Ishikawa (cell line): ENCODE measurements around the gene NMNAT3.

Experiments
- CEBPB ChIP-seq: IDR thresholded peaks from 2 replicates; pipeline ENCODE4 v1.6.1; 2012
- CREB1 ChIP-seq: IDR thresholded peaks from 2 replicates; pipeline ENCODE4 v1.6.1; 2012; ENCODE audit warnings: low read depth
- EGR1 ChIP-seq: IDR thresholded peaks from 2 replicates; pipeline ENCODE4 v1.6.1; 2012
- EP300 ChIP-seq: IDR thresholded peaks from 2 replicates; pipeline ENCODE4 v1.6.1; 2012; ENCODE audit warnings: borderline replicate concordance
- FOXM1 ChIP-seq: IDR thresholded peaks from 2 replicates; pipeline ENCODE4 v1.6.1; 2012; ENCODE audit warnings: low read depth, borderline replicate concordance
- NFIC ChIP-seq: IDR thresholded peaks from 2 replicates; pipeline ENCODE4 v1.6.1; 2012
- RAD21 ChIP-seq: IDR thresholded peaks from 2 replicates; pipeline ENCODE4 v1.6.1; 2012; ENCODE audit warnings: low read depth
- TAF1 ChIP-seq: IDR thresholded peaks from 2 replicates; pipeline ENCODE4 v1.6.1; 2012; ENCODE audit warnings: low read depth, mild to moderate bottlenecking
- TCF12 ChIP-seq: IDR thresholded peaks from 2 replicates; pipeline ENCODE4 v1.6.1; 2012; ENCODE audit warnings: low read depth
- TEAD4 ChIP-seq: IDR thresholded peaks from 2 replicates; pipeline ENCODE4 v1.6.1; 2012
- USF1 ChIP-seq: IDR thresholded peaks from 2 replicates; pipeline ENCODE4 v1.6.1; 2012
- YY1 ChIP-seq: IDR thresholded peaks from 2 replicates; pipeline ENCODE4 v1.6.1; 2012; ENCODE audit warnings: low read depth
- ZBTB7A ChIP-seq: IDR thresholded peaks from 2 replicates; pipeline ENCODE4 v1.6.1; 2012; ENCODE audit warnings: low read depth
- TF ChIP-seq, protein P1 (sequence below): IDR thresholded peaks from 2 replicates; pipeline ENCODE4 v1.6.1; 2012
- TF ChIP-seq, protein P2 (sequence below): IDR thresholded peaks from 2 replicates; pipeline ENCODE4 v1.6.1; 2012; ENCODE audit warnings: low read depth, mild to moderate bottlenecking

The NMNAT3 gene

DNA sequence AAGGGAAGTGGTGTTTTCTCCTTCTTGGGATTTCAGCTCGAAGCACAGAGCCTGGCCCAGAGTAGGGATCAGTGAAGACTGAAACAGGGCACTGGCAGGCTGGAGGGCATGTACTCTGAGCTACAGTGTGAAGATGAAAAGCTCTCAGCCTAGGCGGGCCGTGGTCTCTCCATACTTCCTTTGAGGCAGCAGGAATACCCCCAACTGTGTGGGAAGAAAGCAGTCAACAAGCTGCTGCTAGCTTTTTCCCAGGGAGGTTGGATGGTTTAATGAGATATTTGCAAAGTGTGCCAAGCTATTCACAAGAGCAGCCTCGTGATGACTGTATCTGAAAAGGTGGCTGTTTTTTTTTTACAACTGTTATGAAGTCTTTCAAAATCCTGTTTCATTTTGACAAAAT is 47.2 kb downstream of the NMNAT3 start:
- TF ChIP-seq, protein P1, sequence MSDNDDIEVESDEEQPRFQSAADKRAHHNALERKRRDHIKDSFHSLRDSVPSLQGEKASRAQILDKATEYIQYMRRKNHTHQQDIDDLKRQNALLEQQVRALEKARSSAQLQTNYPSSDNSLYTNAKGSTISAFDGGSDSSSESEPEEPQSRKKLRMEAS = no peak
- no peak for TF ChIP-seq ZBTB7A
- no peak for TF ChIP-seq RAD21
- TF ChIP-seq NFIC = no peak
- TF ChIP-seq, protein P2, sequence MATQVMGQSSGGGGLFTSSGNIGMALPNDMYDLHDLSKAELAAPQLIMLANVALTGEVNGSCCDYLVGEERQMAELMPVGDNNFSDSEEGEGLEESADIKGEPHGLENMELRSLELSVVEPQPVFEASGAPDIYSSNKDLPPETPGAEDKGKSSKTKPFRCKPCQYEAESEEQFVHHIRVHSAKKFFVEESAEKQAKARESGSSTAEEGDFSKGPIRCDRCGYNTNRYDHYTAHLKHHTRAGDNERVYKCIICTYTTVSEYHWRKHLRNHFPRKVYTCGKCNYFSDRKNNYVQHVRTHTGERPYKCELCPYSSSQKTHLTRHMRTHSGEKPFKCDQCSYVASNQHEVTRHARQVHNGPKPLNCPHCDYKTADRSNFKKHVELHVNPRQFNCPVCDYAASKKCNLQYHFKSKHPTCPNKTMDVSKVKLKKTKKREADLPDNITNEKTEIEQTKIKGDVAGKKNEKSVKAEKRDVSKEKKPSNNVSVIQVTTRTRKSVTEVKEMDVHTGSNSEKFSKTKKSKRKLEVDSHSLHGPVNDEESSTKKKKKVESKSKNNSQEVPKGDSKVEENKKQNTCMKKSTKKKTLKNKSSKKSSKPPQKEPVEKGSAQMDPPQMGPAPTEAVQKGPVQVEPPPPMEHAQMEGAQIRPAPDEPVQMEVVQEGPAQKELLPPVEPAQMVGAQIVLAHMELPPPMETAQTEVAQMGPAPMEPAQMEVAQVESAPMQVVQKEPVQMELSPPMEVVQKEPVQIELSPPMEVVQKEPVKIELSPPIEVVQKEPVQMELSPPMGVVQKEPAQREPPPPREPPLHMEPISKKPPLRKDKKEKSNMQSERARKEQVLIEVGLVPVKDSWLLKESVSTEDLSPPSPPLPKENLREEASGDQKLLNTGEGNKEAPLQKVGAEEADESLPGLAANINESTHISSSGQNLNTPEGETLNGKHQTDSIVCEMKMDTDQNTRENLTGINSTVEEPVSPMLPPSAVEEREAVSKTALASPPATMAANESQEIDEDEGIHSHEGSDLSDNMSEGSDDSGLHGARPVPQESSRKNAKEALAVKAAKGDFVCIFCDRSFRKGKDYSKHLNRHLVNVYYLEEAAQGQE = no peak
- no peak for TF ChIP-seq CEBPB
- TF ChIP-seq EP300 = no peak
- no peak for TF ChIP-seq YY1
- TF ChIP-seq EGR1 = no peak
- TF ChIP-seq TEAD4 = no peak
- TF ChIP-seq TAF1 = no peak
- no peak for TF ChIP-seq CREB1
- no peak for TF ChIP-seq FOXM1
- TF ChIP-seq TCF12 = no peak
- no peak for TF ChIP-seq USF1

DNA sequence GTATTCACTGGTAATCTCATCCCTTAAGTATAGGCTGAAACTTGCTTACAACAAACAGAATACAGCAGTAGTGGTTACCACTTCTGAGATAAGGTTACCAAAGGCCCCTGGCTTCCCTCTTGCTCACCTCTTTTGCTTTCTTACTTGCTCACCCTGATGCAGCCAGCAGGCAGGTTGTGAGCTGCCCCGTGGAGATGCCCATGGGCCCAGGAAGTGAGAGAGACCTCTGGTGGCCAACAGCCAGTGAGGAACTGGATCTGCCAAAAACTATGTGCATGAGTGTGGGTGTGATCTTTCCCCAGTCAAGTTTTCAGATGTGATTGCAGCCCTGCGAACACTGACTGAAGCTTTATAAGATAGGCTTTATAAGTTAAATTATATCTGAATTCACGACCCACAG is 48.7 kb downstream of the NMNAT3 start:
- TF ChIP-seq RAD21 (peak; percentile 30), CREB1 (no peak), NFIC (no peak)

DNA sequence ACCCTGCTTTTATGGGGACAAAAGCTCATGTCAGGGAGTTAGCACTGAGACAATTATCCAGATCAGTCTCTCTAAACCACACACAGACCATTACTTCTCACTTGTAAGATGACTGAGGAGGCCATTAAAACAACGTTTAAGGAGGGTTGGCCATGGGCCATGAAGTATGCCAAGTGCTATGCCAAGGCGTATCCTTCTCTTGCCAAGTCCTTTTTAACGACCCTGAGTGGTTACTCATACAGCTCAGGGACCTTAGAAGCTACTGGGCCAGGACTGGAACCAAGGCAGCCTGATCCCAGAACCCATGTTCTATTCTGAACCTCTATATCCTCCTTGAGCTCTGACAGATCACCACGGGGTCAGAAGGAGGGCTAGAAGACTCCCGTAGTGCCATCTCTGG is 50.0 kb downstream of the NMNAT3 start:
- TF ChIP-seq TEAD4 (no peak), EP300 (no peak), NFIC (no peak), CREB1 (no peak), EGR1 (no peak), TAF1 (no peak), YY1 (no peak)
- TF ChIP-seq, protein P1 = no peak
- TF ChIP-seq, protein P2 = no peak

GRCh38 chr3:139620438-139620837 is 57.3 kb downstream of the NMNAT3 start:
- TF ChIP-seq USF1 (no peak), ZBTB7A (no peak), CREB1 (no peak), CEBPB (no peak), FOXM1 (no peak), EP300 (no peak), YY1 (no peak), TCF12 (no peak), TEAD4 (no peak), NFIC (no peak), TAF1 (no peak)
- TF ChIP-seq, protein P1 = no peak
- TF ChIP-seq, protein P2 = no peak

DNA sequence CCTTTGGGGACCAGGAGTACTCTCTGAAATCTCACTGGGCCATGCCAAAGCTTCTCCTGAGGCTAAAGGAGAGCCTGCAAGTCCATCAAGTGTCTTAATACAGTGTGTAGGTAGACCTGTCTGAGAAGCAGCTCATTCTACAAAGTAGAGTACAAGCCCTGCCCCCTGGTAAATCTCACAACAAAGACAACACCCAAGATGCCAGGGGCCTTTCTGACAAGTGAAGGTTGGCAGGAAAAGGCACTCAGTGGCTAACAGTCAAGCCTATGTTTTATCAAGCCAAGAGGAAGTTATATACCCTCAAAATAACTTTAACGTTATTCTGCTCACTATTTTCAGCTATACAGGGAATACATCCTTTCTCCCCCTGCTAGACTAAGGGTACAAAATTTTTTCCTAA is 58.3 kb downstream of the NMNAT3 start:
- TF ChIP-seq FOXM1 (no peak), ZBTB7A (no peak), EP300 (no peak)
